Colonic mucosa (tissue), 4 donors: ENCODE data around the gene C5orf34. TPM values are rescaled to one million over a fixed set of nuclear protein-coding genes. Genes with fewer than 3 reads are reported as not detected.
"Not testable (repeated sequence)": the region's sequence is repeated elsewhere in the genome, so short reads cannot be mapped to it uniquely, and the experiment has no call there.

Experiments
- DNase-seq: peaks from one replicate; pipeline ENCODE4 v3.0.0-alpha.2; 2020
- H3K27ac ChIP-seq: fragments of 200-600 bp; one replicate; pipeline ENCODE4 v1.8.0; 2021
- H3K27me3 ChIP-seq: fragments of 200-600 bp; one replicate; pipeline ENCODE4 v1.8.0; 2021
- H3K36me3 ChIP-seq: fragments of 200-600 bp; one replicate; pipeline ENCODE4 v1.8.0; 2021
- H3K4me1 ChIP-seq: fragments of 200-600 bp; one replicate; pipeline ENCODE4 v1.8.0; 2021; ENCODE audit warnings: mild to moderate bottlenecking
- H3K4me3 ChIP-seq: fragments of 200-600 bp; one replicate; pipeline ENCODE4 v1.8.0; 2021
- H3K9ac ChIP-seq, 2 donors: one replicate each; pipeline ENCODE4 v1.7.0; 2013; ENCODE audit warnings: control low read depth in 2 of 2, low read depth in 2 of 2, low read length in 2 of 2
- H3K9me3 ChIP-seq: fragments of 200-600 bp; one replicate; pipeline ENCODE4 v1.8.0; 2021
- intact Hi-C: fragments of 100-400 bp; cut with DNase I; formaldehyde crosslinking; loops from one replicate; pipeline ENCODE4 v1.14.1; 2022
- total RNA-seq, 2 donors: library from RNA; stranded (reverse); fragmentation: NEBNext Ultra II Directional in 1 of 2; extraction: Animal tissue kit (Norgen Biotek cat#: 25700) in 1 of 2; gene quantifications; one replicate each; pipeline ENCODE4 v1.2.1, GENCODE V29; 2021
- TF ChIP-seq, protein P1 (sequence below): fragments of 200-600 bp; IDR thresholded peaks from one replicate; pipeline ENCODE4 v1.8.0; 2022; ENCODE audit warnings: antibody characterized with exemption, mild to moderate bottlenecking
- donor health status: healthy.
- donor health status: DM: no; HTN: no; CAD: no.
- donor health status: DM: no; HTN: no; CAD: no.

C5orf34 gene
- total RNA-seq, 2 donors from 2014 or later = 1.9 to 5.0 TPM

GRCh38 chr5:43551731-43552130, 36.8 kb upstream of the C5orf34 start:
- no peaks in the 10 kb centered on the region for H3K36me3 ChIP-seq

GRCh38 chr5:43549272-43549671, 34.3 kb upstream of the C5orf34 start:
- H3K27me3 ChIP-seq, intact Hi-C loops, H3K36me3 ChIP-seq, DNase-seq, H3K27ac ChIP-seq, H3K9ac ChIP-seq, H3K4me3 ChIP-seq, H3K4me1 ChIP-seq, H3K9me3 ChIP-seq: not testable (repeated sequence)

More at GRCh38 chr5:43551731-43552130, 36.8 kb upstream of the C5orf34 start:
- H3K27ac ChIP-seq = no peak overlapping the region
- DNase-seq = no peak
- H3K4me3 ChIP-seq = no peak overlapping the region
- peaks cover 15% of the 10 kb centered on the region for H3K4me1 ChIP-seq
- TF ChIP-seq, protein P1, sequence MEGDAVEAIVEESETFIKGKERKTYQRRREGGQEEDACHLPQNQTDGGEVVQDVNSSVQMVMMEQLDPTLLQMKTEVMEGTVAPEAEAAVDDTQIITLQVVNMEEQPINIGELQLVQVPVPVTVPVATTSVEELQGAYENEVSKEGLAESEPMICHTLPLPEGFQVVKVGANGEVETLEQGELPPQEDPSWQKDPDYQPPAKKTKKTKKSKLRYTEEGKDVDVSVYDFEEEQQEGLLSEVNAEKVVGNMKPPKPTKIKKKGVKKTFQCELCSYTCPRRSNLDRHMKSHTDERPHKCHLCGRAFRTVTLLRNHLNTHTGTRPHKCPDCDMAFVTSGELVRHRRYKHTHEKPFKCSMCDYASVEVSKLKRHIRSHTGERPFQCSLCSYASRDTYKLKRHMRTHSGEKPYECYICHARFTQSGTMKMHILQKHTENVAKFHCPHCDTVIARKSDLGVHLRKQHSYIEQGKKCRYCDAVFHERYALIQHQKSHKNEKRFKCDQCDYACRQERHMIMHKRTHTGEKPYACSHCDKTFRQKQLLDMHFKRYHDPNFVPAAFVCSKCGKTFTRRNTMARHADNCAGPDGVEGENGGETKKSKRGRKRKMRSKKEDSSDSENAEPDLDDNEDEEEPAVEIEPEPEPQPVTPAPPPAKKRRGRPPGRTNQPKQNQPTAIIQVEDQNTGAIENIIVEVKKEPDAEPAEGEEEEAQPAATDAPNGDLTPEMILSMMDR = no peak
- no peak overlapping the region for H3K9ac ChIP-seq
- intact Hi-C loops = loop anchor here (10.0 kb wide), 1 partner anchor 67 kb away; the partner anchor contains the start of gene TMEM267
- no peaks in the 10 kb centered on the region for H3K27me3 ChIP-seq
- H3K9me3 ChIP-seq = no peaks in the 10 kb centered on the region

- Histone ChIP-seq H3K27ac (no peak overlapping the region), H3K4me3 (no peak overlapping the region), H3K36me3 (peaks cover 8% of the 10 kb centered on the region), H3K4me1 (no peaks in the 10 kb centered on the region), H3K27me3 (no peaks in the 10 kb centered on the region), H3K9me3 (no peaks in the 10 kb centered on the region), H3K9ac (no peak overlapping the region)
- TF ChIP-seq, protein P1 = no peak
- intact Hi-C loops = no loop called here
- no peak for DNase-seq
Observed at GRCh38 chr5:43548358-43548757, 33.4 kb upstream of the C5orf34 start.

- Histone ChIP-seq H3K9me3 (no peaks in the 10 kb centered on the region), H3K27ac (no peak overlapping the region), H3K36me3 (peaks cover 9% of the 10 kb centered on the region), H3K4me1 (no peaks in the 10 kb centered on the region), H3K27me3 (no peaks in the 10 kb centered on the region), H3K9ac (no peak overlapping the region), H3K4me3 (no peak overlapping the region)
- intact Hi-C loops = no loop called here
- TF ChIP-seq, protein P1 = no peak
- DNase-seq = no peak
Observed at GRCh38 chr5:43547532-43547931, 32.6 kb upstream of the C5orf34 start.

DNA sequence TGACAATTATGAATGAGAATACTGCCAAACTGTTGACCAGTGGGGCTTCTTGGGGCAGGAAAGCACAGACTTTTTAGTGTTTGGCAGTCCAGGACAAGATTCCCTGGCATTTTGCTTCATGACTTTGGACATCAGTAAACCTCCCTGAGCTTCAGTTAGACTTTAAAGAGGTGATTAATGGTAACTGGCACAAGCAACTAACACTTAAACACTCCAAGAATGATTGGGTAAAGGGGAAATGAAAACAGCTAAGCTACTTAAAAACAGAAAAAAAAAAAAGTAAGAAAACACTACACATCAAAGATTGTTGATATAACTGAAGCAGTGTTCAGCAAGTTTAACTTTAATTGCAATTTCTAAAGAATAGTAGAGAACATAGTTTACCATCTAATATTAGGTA, 28.5 kb upstream of the C5orf34 start:
- TF ChIP-seq, protein P1 = no peak
- Histone ChIP-seq H3K4me1 (no peaks in the 10 kb centered on the region), H3K27ac (no peak overlapping the region), H3K4me3 (no peak overlapping the region), H3K9ac (no peak overlapping the region), H3K36me3 (peaks cover 9% of the 10 kb centered on the region), H3K27me3 (no peaks in the 10 kb centered on the region), H3K9me3 (no peaks in the 10 kb centered on the region)
- intact Hi-C loops = no loop called here
- DNase-seq = no peak

DNA sequence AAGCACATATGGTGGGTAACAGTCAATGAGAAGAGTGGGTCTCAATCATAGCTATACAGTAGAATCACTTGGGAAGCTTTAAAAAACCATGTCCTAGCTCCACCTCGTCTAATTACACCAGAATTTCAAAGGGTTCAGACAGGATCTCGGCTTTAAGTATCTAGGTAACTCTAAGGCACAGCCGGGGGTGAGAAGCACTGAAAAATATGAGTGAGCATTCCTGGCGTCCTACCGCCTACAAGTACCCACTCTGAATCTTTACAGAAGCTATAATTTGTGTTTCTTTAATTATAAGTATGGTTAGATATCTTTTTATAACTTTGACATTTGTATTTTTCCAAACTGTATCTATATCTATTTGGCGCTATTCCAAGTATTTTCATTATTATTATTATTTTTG, 25.8 kb upstream of the C5orf34 start:
- H3K36me3 ChIP-seq = peaks cover 9% of the 10 kb centered on the region
- H3K9me3 ChIP-seq = no peaks in the 10 kb centered on the region
- H3K27ac ChIP-seq = no peak overlapping the region
- no peak for DNase-seq
- intact Hi-C loops = no loop called here
- no peaks in the 10 kb centered on the region for H3K4me1 ChIP-seq
- H3K9ac ChIP-seq = no peak overlapping the region
- TF ChIP-seq, protein P1 = no peak
- H3K4me3 ChIP-seq = no peak overlapping the region
- no peaks in the 10 kb centered on the region for H3K27me3 ChIP-seq
